Parathyroid adenoma (tissue), 2 donors: ENCODE data around the gene ARHGAP42.

Source experiments
- H2AFZ ChIP-seq: fragments of 300-600 bp; sonication (generic); one replicate; pipeline ENCODE4 v1.7.0; 2017; ENCODE audit warnings: antibody characterized with exemption, mild to moderate bottlenecking
- H3K27ac ChIP-seq: fragments of 300-600 bp; sonication (generic); one replicate; pipeline ENCODE4 v1.7.0; 2017
- H3K27me3 ChIP-seq: fragments of 300-600 bp; sonication (generic); one replicate; pipeline ENCODE4 v1.7.0; 2017; ENCODE audit warnings: low read length; ENCODE audit not compliant: control insufficient read depth, insufficient read depth
- H3K36me3 ChIP-seq: fragments of 300-600 bp; sonication (generic); one replicate; pipeline ENCODE4 v1.7.0; 2017; ENCODE audit warnings: low read length; ENCODE audit not compliant: control insufficient read depth, insufficient read depth
- H3K4me1 ChIP-seq: fragments of 300-600 bp; sonication (generic); one replicate; pipeline ENCODE4 v1.7.0; 2017; ENCODE audit warnings: control low read depth
- H3K4me2 ChIP-seq: fragments of 300-600 bp; sonication (generic); one replicate; pipeline ENCODE4 v1.7.0; 2017; ENCODE audit warnings: low read length
- H3K4me3 ChIP-seq: fragments of 300-600 bp; sonication (generic); one replicate; pipeline ENCODE4 v1.7.0; 2017; ENCODE audit warnings: low read depth, low read length
- H3K79me2 ChIP-seq: fragments of 300-600 bp; sonication (generic); one replicate; pipeline ENCODE4 v1.7.0; 2017; ENCODE audit warnings: control low read depth
- H3K9ac ChIP-seq: fragments of 300-600 bp; sonication (generic); one replicate; pipeline ENCODE4 v1.7.0; 2017; ENCODE audit warnings: mild to moderate bottlenecking
- H3K9me3 ChIP-seq: fragments of 300-600 bp; sonication (generic); one replicate; pipeline ENCODE4 v1.7.0; 2017; ENCODE audit warnings: low read length; ENCODE audit not compliant: control insufficient read depth
- TF ChIP-seq, protein P1 (sequence below): fragments of 300-600 bp; sonication (generic); IDR thresholded peaks from one replicate; pipeline ENCODE4 v1.7.0; 2017; ENCODE audit warnings: antibody characterized with exemption, mild to moderate bottlenecking
- donor health status: primary hyperparathyroidism.

ARHGAP42 gene

DNA sequence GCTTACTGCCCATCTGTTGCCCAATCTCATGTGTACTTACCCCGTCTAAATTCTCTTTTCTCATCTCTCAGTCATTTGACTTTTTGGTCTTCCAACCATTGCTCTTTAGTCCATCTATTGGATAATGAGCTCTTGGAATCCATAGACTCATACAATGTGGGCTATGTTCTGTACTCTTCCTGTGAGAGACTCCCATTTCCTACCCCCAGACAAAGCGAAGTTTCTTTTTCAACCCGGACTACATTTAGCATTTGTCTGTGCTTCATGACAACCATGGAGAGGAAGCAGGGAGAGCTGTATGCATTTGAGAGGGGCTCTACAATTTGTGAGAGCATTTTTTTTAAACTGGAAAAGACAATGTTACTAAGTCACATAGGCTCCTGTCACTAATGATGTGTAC, 4.0 kb upstream of the ARHGAP42 start:
- Histone ChIP-seq H3K9ac (no peak overlapping the region), H3K27me3 (no peaks in the 10 kb centered on the region), H3K79me2 (no peaks in the 10 kb centered on the region), H3K9me3 (no peaks in the 10 kb centered on the region), H3K4me1 (peaks cover 2% of the 10 kb centered on the region), H3K4me3 (no peak overlapping the region), H2AFZ (no peak overlapping the region), H3K36me3 (no peaks in the 10 kb centered on the region), H3K4me2 (no peak overlapping the region), H3K27ac (no peak overlapping the region)
- TF ChIP-seq, protein P1, sequence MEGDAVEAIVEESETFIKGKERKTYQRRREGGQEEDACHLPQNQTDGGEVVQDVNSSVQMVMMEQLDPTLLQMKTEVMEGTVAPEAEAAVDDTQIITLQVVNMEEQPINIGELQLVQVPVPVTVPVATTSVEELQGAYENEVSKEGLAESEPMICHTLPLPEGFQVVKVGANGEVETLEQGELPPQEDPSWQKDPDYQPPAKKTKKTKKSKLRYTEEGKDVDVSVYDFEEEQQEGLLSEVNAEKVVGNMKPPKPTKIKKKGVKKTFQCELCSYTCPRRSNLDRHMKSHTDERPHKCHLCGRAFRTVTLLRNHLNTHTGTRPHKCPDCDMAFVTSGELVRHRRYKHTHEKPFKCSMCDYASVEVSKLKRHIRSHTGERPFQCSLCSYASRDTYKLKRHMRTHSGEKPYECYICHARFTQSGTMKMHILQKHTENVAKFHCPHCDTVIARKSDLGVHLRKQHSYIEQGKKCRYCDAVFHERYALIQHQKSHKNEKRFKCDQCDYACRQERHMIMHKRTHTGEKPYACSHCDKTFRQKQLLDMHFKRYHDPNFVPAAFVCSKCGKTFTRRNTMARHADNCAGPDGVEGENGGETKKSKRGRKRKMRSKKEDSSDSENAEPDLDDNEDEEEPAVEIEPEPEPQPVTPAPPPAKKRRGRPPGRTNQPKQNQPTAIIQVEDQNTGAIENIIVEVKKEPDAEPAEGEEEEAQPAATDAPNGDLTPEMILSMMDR, result no peak

GRCh38 chr11:100684101-100685065, 2.7 kb upstream of the ARHGAP42 start:
- Histone ChIP-seq H3K4me1 (peaks cover 3% of the 10 kb centered on the region), H3K4me2 (no peak overlapping the region), H3K9ac (no peak overlapping the region), H2AFZ (peak overlapping the region; percentile 53), H3K4me3 (no peak overlapping the region), H3K79me2 (no peaks in the 10 kb centered on the region), H3K27ac (no peak overlapping the region), H3K27me3 (no peaks in the 10 kb centered on the region), H3K9me3 (no peaks in the 10 kb centered on the region), H3K36me3 (no peaks in the 10 kb centered on the region)
- TF ChIP-seq, protein P1, result no peak

- H3K27ac ChIP-seq, result peak overlapping the region; percentile 48
- H3K36me3 ChIP-seq, result no peaks in the 10 kb centered on the region
- H3K4me3 ChIP-seq, result peak overlapping the region; percentile 33
- H3K79me2 ChIP-seq, result peaks cover 2% of the 10 kb centered on the region
- no peak overlapping the region for H3K9ac ChIP-seq
- H3K4me1 ChIP-seq, result peaks cover 3% of the 10 kb centered on the region
- H3K27me3 ChIP-seq, result no peaks in the 10 kb centered on the region
- peak overlapping the region; percentile 45 for H3K4me2 ChIP-seq
- H2AFZ ChIP-seq, result peak overlapping the region; percentile 78
- TF ChIP-seq, protein P1, result no peak
- no peaks in the 10 kb centered on the region for H3K9me3 ChIP-seq
Measured at GRCh38 chr11:100686476-100687053, 523 bp upstream of the ARHGAP42 start.

- Histone ChIP-seq H3K27ac (peak overlapping the region; percentile 48), H3K27me3 (no peaks in the 10 kb centered on the region), H3K36me3 (no peaks in the 10 kb centered on the region), H3K9me3 (no peaks in the 10 kb centered on the region), H3K79me2 (peaks cover 2% of the 10 kb centered on the region), H3K4me3 (peak overlapping the region; percentile 63), H3K4me2 (peak overlapping the region; percentile 61), H3K4me1 (peaks cover 6% of the 10 kb centered on the region), H2AFZ (peak overlapping the region; percentile 80), H3K9ac (no peak overlapping the region)
- TF ChIP-seq, protein P1, result peak; percentile 48
Measured at GRCh38 chr11:100687630-100688395, 725 bp downstream of the ARHGAP42 start.
